ENCODE measurements around the gene ATP1A3. TPM values are rescaled to one million over a fixed set of nuclear protein-coding genes. Genes with fewer than 3 reads are reported as not detected.
A peak's percentile ranks its signal among the peaks of the same experiment; 100 is the strongest.

The ATP1A3 gene
- total and polyA plus RNA-seq, 2 of the 13 experiments (the other 11 are each of a cell fraction or from before 2014, with no cell fraction given) = 0.01 to 0.04 TPM

- no peak for TF ChIP-seq ATF6 (CRISPR knock-in tag; conservative IDR thresholded peaks at IDR 0.05)
- TF ChIP-seq ZNF672 (CRISPR knock-in tag; IDR thresholded peaks at IDR 0.05) = no peak
- no peak for TF ChIP-seq ZNF160 (CRISPR knock-in tag; IDR thresholded peaks at IDR 0.05)
- no peak for TF ChIP-seq ZNF546 (CRISPR knock-in tag; conservative IDR thresholded peaks at IDR 0.05)
- no peak for TF ChIP-seq PLRG1 (conservative IDR thresholded peaks at IDR 0.05)
- no peak for TF ChIP-seq FOXA1 (IDR thresholded peaks at IDR 0.05)
- TF ChIP-seq FOXA1 (CRISPR knock-in tag; IDR thresholded peaks at IDR 0.05) = no peak; the same call in 1 of the 2 replicates
- TF ChIP-seq ZFP1 (CRISPR knock-in tag; IDR thresholded peaks at IDR 0.05) = no peak
- TF ChIP-seq LCORL (IDR thresholded peaks at IDR 0.05) = no peak
- peak; percentile 27; the same call in 1 of the 2 replicates for TF ChIP-seq LCORL (CRISPR knock-in tag; IDR thresholded peaks at IDR 0.05)
- no peak for TF ChIP-seq ZNF256 (CRISPR knock-in tag; conservative IDR thresholded peaks at IDR 0.05)
- peak; percentile 68; the same call in 1 of the 2 replicates for TF ChIP-seq ZNF451 (CRISPR knock-in tag; IDR thresholded peaks at IDR 0.05)
- TF ChIP-seq ZNF598 (CRISPR knock-in tag; IDR thresholded peaks at IDR 0.05; ENCODE audit: borderline replicate concordance) = no peak
- TF ChIP-seq ZNF484 (CRISPR knock-in tag; IDR thresholded peaks at IDR 0.05; ENCODE audit: borderline replicate concordance, low read depth) = no peak
- TF ChIP-seq ZNF674 (CRISPR knock-in tag; IDR thresholded peaks at IDR 0.05; ENCODE audit: low read depth) = no peak
- TF ChIP-seq PAWR (CRISPR knock-in tag; IDR thresholded peaks at IDR 0.05; ENCODE audit: borderline replicate concordance) = no peak
- no peak for TF ChIP-seq NFIC (IDR thresholded peaks at IDR 0.05; ENCODE audit: low read length)
- no peak for TF ChIP-seq NCOA1 (CRISPR knock-in tag; IDR thresholded peaks at IDR 0.05)
- no peak for TF ChIP-seq SPEN (CRISPR knock-in tag; IDR thresholded peaks at IDR 0.05; ENCODE audit: low read depth)
- no peak for TF ChIP-seq SMAD3 (CRISPR knock-in tag; IDR thresholded peaks at IDR 0.05)
- TF ChIP-seq CENPBD1 (CRISPR knock-in tag; IDR thresholded peaks at IDR 0.05; ENCODE audit: borderline replicate concordance, low read depth) = no peak
- no peak for TF ChIP-seq HNF1B (CRISPR knock-in tag; IDR thresholded peaks at IDR 0.05)
- no peak for TF ChIP-seq MATR3 (CRISPR knock-in tag; IDR thresholded peaks at IDR 0.05)
Measured at GRCh38 chr19:41959056-41960053, 34.7 kb downstream of the ATP1A3 start, which contains the start of gene RABAC1 (continued).

All from HepG2 (cell line).